Liver (tissue), 9 donors: ENCODE results near the gene TAF1D. TPM values are rescaled to one million over a fixed set of nuclear protein-coding genes. Genes with fewer than 3 reads are reported as not detected.

Source experiments
- DNase-seq: peaks from one replicate; pipeline ENCODE4 v3.0.0-alpha.2; 2017; ENCODE audit warnings: low spot score
- H3K27ac ChIP-seq, 2 donors: one replicate each; pipeline ENCODE4 v1.7.0; 2013; ENCODE audit warnings: inconsistent platforms in 2 of 2, low read length in 2 of 2, control low read depth in 1 of 2, low read depth in 1 of 2, mild to moderate bottlenecking in 1 of 2
- H3K27me3 ChIP-seq, 4 donors: one replicate each; pipeline versions ENCODE4 v1.6.1 to v1.7.0; 2013; ENCODE audit warnings: low read length in 3 of 4, inconsistent platforms in 1 of 4, mild to moderate bottlenecking in 1 of 4, moderate library complexity in 1 of 4; ENCODE audit not compliant: control insufficient read depth in 4 of 4, insufficient read depth in 4 of 4
- H3K36me3 ChIP-seq, 4 donors: one replicate each; pipeline versions ENCODE4 v1.6.1 to v1.7.0; 2013; ENCODE audit warnings: low read length in 3 of 4, mild to moderate bottlenecking in 3 of 4, low read depth in 1 of 4, moderate library complexity in 1 of 4; ENCODE audit not compliant: control insufficient read depth in 4 of 4, insufficient read depth in 3 of 4
- H3K4me1 ChIP-seq, 4 donors: one replicate each; pipeline versions ENCODE4 v1.6.1 to v1.7.0; 2013; ENCODE audit warnings: low read length in 3 of 4, mild to moderate bottlenecking in 3 of 4, moderate library complexity in 1 of 4; ENCODE audit not compliant: control insufficient read depth in 4 of 4, insufficient read depth in 4 of 4
- H3K4me3 ChIP-seq, 3 donors: one replicate each; pipeline versions ENCODE4 v1.6.1 to v1.7.0; 2013; ENCODE audit warnings: low read length in 3 of 3, control low read depth in 1 of 3, low read depth in 1 of 3, mild to moderate bottlenecking in 1 of 3
- H3K9ac ChIP-seq, 2 donors: one replicate each; pipeline ENCODE4 v1.7.0; 2013; ENCODE audit warnings: low read length in 2 of 2, mild to moderate bottlenecking in 2 of 2, moderate library complexity in 2 of 2, control low read depth in 1 of 2, low read depth in 1 of 2
- H3K9me3 ChIP-seq, 4 donors: one replicate each; pipeline versions ENCODE4 v1.6.1 to v1.7.0; 2013; ENCODE audit warnings: low read length in 3 of 4; ENCODE audit not compliant: control insufficient read depth in 4 of 4
- EGR1 ChIP-seq, 2 donors: IDR thresholded peaks; 2 replicates each; pipeline ENCODE4 v1.6.1; 2016 to 2018; ENCODE audit warnings: antibody characterized with exemption in 2 of 2, low read depth in 2 of 2
- FOXA1 ChIP-seq: IDR thresholded peaks from 2 replicates; pipeline ENCODE4 v1.6.1; 2016; ENCODE audit warnings: antibody characterized with exemption
- FOXA2 ChIP-seq: IDR thresholded peaks from 2 replicates; pipeline ENCODE4 v1.6.1; 2016; ENCODE audit warnings: antibody characterized with exemption
- GABPA ChIP-seq, 2 donors: IDR thresholded peaks in 1 of 2; conservative IDR thresholded peaks in 1 of 2; 2 replicates each; pipeline ENCODE4 v1.6.1; 2016; ENCODE audit warnings: antibody characterized with exemption in 2 of 2, mild to moderate bottlenecking in 1 of 2, moderate library complexity in 1 of 2
- HNF4A ChIP-seq, 2 donors: conservative IDR thresholded peaks; 2 replicates each; pipeline ENCODE4 v1.6.1; 2016; ENCODE audit warnings: antibody characterized with exemption in 2 of 2, mild to moderate bottlenecking in 2 of 2
- HNF4G ChIP-seq: IDR thresholded peaks from 2 replicates; pipeline ENCODE4 v1.6.1; 2016; ENCODE audit warnings: antibody characterized with exemption
- JUND ChIP-seq, 2 donors: IDR thresholded peaks; 2 replicates each; pipeline ENCODE4 v1.6.1; 2016; ENCODE audit warnings: antibody characterized with exemption in 2 of 2
- NR2F2 ChIP-seq: IDR thresholded peaks from 2 replicates; pipeline ENCODE4 v1.6.1; 2016; ENCODE audit warnings: antibody characterized with exemption
- RAD21 ChIP-seq, 2 donors: IDR thresholded peaks; 2 replicates each; pipeline ENCODE4 v1.6.1; 2016; ENCODE audit warnings: antibody characterized with exemption in 2 of 2, mild to moderate bottlenecking in 2 of 2
- RXRA ChIP-seq, 2 donors: IDR thresholded peaks; 2 replicates each; pipeline ENCODE4 v1.6.1; 2017 to 2018; ENCODE audit warnings: antibody characterized with exemption in 2 of 2, mild to moderate bottlenecking in 1 of 2
- SP1 ChIP-seq: IDR thresholded peaks from 2 replicates; pipeline ENCODE4 v1.6.1; 2018; ENCODE audit warnings: antibody characterized with exemption, mild to moderate bottlenecking
- TAF1 ChIP-seq: conservative IDR thresholded peaks from 2 replicates; pipeline ENCODE4 v1.6.1; 2016; ENCODE audit warnings: antibody characterized with exemption, mild to moderate bottlenecking
- YY1 ChIP-seq: IDR thresholded peaks from 2 replicates; pipeline ENCODE4 v1.6.1; 2016; ENCODE audit warnings: antibody characterized with exemption, mild to moderate bottlenecking
- WGBS: extraction: QIAGEN DNeasy Blood & Tissue Kit; methylation state at CpG from one replicate; pipeline ENCODE4 v1.1.7; 2013; 5-methylcytosine and 5-hydroxymethylcytosine counted together
- polyA plus RNA-seq, 2 donors: library from polyadenylated mRNA; stranded (reverse) in 1 of 2; unstranded in 1 of 2; fragments of 200-250 nt in 1 of 2; fragments of >200 nt in 1 of 2; fragmentation: Nextera tagmentation in 1 of 2; extraction: Ambion mirVana in 1 of 2; gene quantifications; one replicate each; pipeline versions ENCODE4 v1.2.1 to v1.2.3, GENCODE V29; 2013 to 2015
- total RNA-seq, 2 donors: library from RNA; depleted of rRNA; stranded (reverse); fragments of >200 nt; gene quantifications; one replicate each; pipeline ENCODE4 v1.2.3, GENCODE V29; 2014
- TF ChIP-seq, protein P1 (sequence below): IDR thresholded peaks from 2 replicates; pipeline ENCODE4 v1.6.1; 2016; ENCODE audit warnings: antibody characterized with exemption
- TF ChIP-seq, protein P2 (sequence below): IDR thresholded peaks from 2 replicates; pipeline ENCODE4 v1.6.1; 2016; ENCODE audit warnings: antibody characterized with exemption
- TF ChIP-seq, protein P3 (sequence below): IDR thresholded peaks from 2 replicates; pipeline ENCODE4 v1.6.1; 2016; ENCODE audit warnings: antibody characterized with exemption, mild to moderate bottlenecking
- TF ChIP-seq, protein P4 (sequence below): IDR thresholded peaks from 2 replicates; pipeline ENCODE4 v1.6.1; 2016; ENCODE audit warnings: antibody characterized with exemption
- TF ChIP-seq, protein P5 (sequence below): fragments of 150-350 bp; IDR thresholded peaks from 2 replicates; pipeline ENCODE4 v1.5.1; 2017; ENCODE audit warnings: improper control_type of control experiment, low read depth, low read length; ENCODE audit not compliant: missing input control
- donor health status: healthy.
- donor health status: healthy.
- donor health status: healthy.
- donor health status: healthy.
- donor health status: healthy.

Gene TAF1D
- total and polyA plus RNA-seq, 4 donors: 18.2 to 97.7 (median 29.7) TPM

DNA sequence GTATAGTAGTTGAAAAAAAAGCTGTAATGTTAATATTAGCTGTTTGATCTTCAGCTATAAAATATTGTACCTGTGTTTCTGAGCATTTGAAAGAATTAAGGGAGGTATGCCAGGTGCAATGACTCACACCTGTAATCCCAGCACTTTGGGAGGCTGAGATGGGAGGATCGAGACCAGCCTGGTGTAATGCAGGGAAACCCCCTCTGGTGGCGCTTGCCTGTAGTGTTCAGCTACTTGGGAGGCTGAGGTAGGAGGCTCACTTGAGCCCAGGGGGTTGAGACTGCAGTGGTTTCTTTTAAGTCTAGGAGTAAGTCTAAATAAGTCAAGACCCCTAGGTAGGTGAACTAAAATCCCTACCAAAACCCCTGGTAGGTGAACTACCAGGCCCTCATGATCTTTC, 37.1 kb downstream of the TAF1D start:
- H3K4me3 ChIP-seq: no peak overlapping the region
- no peak for DNase-seq
- no peaks in the 10 kb centered on the region for H3K27me3 ChIP-seq
- H3K9ac ChIP-seq: no peak overlapping the region
- 96% methylated on average over 2 of the region's 2 CpGs for WGBS
- no peak for TF ChIP-seq NR2F2
- TF ChIP-seq, protein P1, sequence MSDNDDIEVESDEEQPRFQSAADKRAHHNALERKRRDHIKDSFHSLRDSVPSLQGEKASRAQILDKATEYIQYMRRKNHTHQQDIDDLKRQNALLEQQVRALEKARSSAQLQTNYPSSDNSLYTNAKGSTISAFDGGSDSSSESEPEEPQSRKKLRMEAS: no peak
- TF ChIP-seq, protein P2, sequence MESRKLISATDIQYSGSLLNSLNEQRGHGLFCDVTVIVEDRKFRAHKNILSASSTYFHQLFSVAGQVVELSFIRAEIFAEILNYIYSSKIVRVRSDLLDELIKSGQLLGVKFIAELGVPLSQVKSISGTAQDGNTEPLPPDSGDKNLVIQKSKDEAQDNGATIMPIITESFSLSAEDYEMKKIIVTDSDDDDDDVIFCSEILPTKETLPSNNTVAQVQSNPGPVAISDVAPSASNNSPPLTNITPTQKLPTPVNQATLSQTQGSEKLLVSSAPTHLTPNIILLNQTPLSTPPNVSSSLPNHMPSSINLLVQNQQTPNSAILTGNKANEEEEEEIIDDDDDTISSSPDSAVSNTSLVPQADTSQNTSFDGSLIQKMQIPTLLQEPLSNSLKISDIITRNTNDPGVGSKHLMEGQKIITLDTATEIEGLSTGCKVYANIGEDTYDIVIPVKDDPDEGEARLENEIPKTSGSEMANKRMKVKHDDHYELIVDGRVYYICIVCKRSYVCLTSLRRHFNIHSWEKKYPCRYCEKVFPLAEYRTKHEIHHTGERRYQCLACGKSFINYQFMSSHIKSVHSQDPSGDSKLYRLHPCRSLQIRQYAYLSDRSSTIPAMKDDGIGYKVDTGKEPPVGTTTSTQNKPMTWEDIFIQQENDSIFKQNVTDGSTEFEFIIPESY: no peak
- TF ChIP-seq FOXA1: no peak
- no peak for TF ChIP-seq RAD21 (IDR thresholded peaks at IDR 0.05)
- no peak for TF ChIP-seq JUND (IDR thresholded peaks at IDR 0.05)
- no peak for TF ChIP-seq HNF4G
- no peak for TF ChIP-seq TAF1
- TF ChIP-seq HNF4A (conservative IDR thresholded peaks at IDR 0.05): no peak
- TF ChIP-seq FOXA2: no peak
- TF ChIP-seq, protein P3, sequence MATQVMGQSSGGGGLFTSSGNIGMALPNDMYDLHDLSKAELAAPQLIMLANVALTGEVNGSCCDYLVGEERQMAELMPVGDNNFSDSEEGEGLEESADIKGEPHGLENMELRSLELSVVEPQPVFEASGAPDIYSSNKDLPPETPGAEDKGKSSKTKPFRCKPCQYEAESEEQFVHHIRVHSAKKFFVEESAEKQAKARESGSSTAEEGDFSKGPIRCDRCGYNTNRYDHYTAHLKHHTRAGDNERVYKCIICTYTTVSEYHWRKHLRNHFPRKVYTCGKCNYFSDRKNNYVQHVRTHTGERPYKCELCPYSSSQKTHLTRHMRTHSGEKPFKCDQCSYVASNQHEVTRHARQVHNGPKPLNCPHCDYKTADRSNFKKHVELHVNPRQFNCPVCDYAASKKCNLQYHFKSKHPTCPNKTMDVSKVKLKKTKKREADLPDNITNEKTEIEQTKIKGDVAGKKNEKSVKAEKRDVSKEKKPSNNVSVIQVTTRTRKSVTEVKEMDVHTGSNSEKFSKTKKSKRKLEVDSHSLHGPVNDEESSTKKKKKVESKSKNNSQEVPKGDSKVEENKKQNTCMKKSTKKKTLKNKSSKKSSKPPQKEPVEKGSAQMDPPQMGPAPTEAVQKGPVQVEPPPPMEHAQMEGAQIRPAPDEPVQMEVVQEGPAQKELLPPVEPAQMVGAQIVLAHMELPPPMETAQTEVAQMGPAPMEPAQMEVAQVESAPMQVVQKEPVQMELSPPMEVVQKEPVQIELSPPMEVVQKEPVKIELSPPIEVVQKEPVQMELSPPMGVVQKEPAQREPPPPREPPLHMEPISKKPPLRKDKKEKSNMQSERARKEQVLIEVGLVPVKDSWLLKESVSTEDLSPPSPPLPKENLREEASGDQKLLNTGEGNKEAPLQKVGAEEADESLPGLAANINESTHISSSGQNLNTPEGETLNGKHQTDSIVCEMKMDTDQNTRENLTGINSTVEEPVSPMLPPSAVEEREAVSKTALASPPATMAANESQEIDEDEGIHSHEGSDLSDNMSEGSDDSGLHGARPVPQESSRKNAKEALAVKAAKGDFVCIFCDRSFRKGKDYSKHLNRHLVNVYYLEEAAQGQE: no peak
- no peak for TF ChIP-seq RXRA (IDR thresholded peaks at IDR 0.05)
- TF ChIP-seq, protein P4, sequence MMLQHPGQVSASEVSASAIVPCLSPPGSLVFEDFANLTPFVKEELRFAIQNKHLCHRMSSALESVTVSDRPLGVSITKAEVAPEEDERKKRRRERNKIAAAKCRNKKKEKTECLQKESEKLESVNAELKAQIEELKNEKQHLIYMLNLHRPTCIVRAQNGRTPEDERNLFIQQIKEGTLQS: no peak
- no peak for TF ChIP-seq GABPA (IDR thresholded peaks at IDR 0.05 in 1 of 2, conservative IDR thresholded peaks at IDR 0.05 in 1 of 2)
- TF ChIP-seq, protein P5, sequence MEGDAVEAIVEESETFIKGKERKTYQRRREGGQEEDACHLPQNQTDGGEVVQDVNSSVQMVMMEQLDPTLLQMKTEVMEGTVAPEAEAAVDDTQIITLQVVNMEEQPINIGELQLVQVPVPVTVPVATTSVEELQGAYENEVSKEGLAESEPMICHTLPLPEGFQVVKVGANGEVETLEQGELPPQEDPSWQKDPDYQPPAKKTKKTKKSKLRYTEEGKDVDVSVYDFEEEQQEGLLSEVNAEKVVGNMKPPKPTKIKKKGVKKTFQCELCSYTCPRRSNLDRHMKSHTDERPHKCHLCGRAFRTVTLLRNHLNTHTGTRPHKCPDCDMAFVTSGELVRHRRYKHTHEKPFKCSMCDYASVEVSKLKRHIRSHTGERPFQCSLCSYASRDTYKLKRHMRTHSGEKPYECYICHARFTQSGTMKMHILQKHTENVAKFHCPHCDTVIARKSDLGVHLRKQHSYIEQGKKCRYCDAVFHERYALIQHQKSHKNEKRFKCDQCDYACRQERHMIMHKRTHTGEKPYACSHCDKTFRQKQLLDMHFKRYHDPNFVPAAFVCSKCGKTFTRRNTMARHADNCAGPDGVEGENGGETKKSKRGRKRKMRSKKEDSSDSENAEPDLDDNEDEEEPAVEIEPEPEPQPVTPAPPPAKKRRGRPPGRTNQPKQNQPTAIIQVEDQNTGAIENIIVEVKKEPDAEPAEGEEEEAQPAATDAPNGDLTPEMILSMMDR: no peak
- no peak for TF ChIP-seq SP1
- no peak for TF ChIP-seq EGR1 (IDR thresholded peaks at IDR 0.05; ENCODE audit: low read depth in 2 of 2)
- TF ChIP-seq YY1: no peak
- peaks cover 0 to 5% (median 2%) of the 10 kb centered on the region in 4 donors for H3K9me3 ChIP-seq
- H3K4me1 ChIP-seq: no peaks in the 10 kb centered on the region
- no peak overlapping the region for H3K27ac ChIP-seq
- H3K36me3 ChIP-seq: peaks cover 0 to 31% (median 23%) of the 10 kb centered on the region in 4 donors
